Prostate gland (tissue), 2 donors: Measurements from ENCODE around the gene VRK3.

Source experiments
- CTCF ChIP-seq, 4 experiments: fragments of 200-600 bp in 2 of 4; fragments of 450-650 bp in 2 of 4; sonication (generic) in 2 of 4; IDR thresholded peaks; 1 replicate in 3 of 4; 2 replicates in 1 of 4; pipeline ENCODE4 v1.5.1; 2016 to 2019; ENCODE audit warnings: antibody characterized with exemption in 4 of 4, mild to moderate bottlenecking in 2 of 4, moderate library complexity in 2 of 4
- POLR2A ChIP-seq: fragments of 450-650 bp; IDR thresholded peaks from one replicate; pipeline ENCODE4 v1.6.1; 2016; ENCODE audit warnings: antibody characterized with exemption, mild to moderate bottlenecking
- POLR2AphosphoS5 ChIP-seq: sonication (generic); formaldehyde crosslinking; IDR thresholded peaks from one replicate; pipeline ENCODE4 v1.6.1; 2017; ENCODE audit warnings: antibody characterized with exemption

- TF ChIP-seq CTCF (IDR thresholded peaks at IDR 0.05) (no peak), POLR2A (no peak), POLR2AphosphoS5 (no peak)
Observed at GRCh38 chr19:50024719-50025021, 502 bp downstream of the VRK3 start.
